ENCODE results near the gene RARA.

RARA gene

GRCh38 chr17:40309031-40309948 lies at the start of gene RARA:
RARA (plus strand) TSS chr17:40309180; CDS start chr17:40331219, 22,039 bp downstream.
- TF ChIP-seq CTCF (IDR thresholded peaks at IDR 0.05; ENCODE audit: insufficient read depth, low read depth, low read length, missing control alignments): no peak
- peak; percentile 69 for DNase-seq (ENCODE audit: low read depth)
- H3K4me3 ChIP-seq (ENCODE audit: low read length): peak within 1 kb of the TSS; percentile 77

- no peak for TF ChIP-seq CTCF (IDR thresholded peaks at IDR 0.05; ENCODE audit: insufficient read depth, low read depth, low read length, missing control alignments)
- no peak overlapping the region for H3K4me3 ChIP-seq (ENCODE audit: low read length)
- DNase-seq (ENCODE audit: low read depth): no peak
These were observed 49.5 kb upstream of the RARA start for GRCh38 chr17:40259505-40259904.

- no peak overlapping the region for H3K4me3 ChIP-seq (ENCODE audit: low read length)
- no peak for TF ChIP-seq CTCF (IDR thresholded peaks at IDR 0.05; ENCODE audit: insufficient read depth, low read depth, low read length, missing control alignments)
- no peak for DNase-seq (ENCODE audit: low read depth)
These were observed 48.5 kb upstream of the RARA start for GRCh38 chr17:40260528-40260927.

- DNase-seq (ENCODE audit: low read depth): no peak
These were observed 44.4 kb upstream of the RARA start for GRCh38 chr17:40264458-40265185.

GRCh38 chr17:40265337-40265736 lies 43.6 kb upstream of the RARA start:
- DNase-seq (ENCODE audit: low read depth): no peak
- no peak for TF ChIP-seq CTCF (IDR thresholded peaks at IDR 0.05; ENCODE audit: insufficient read depth, low read depth, low read length, missing control alignments)
- no peak overlapping the region for H3K4me3 ChIP-seq (ENCODE audit: low read length)

More at GRCh38 chr17:40264458-40265185, 44.4 kb upstream of the RARA start:
- no peak overlapping the region for H3K4me3 ChIP-seq (ENCODE audit: low read length)
- no peak for TF ChIP-seq CTCF (IDR thresholded peaks at IDR 0.05; ENCODE audit: insufficient read depth, low read depth, low read length, missing control alignments)

- no peak overlapping the region for H3K4me3 ChIP-seq (ENCODE audit: low read length)
- TF ChIP-seq CTCF (IDR thresholded peaks at IDR 0.05; ENCODE audit: insufficient read depth, low read depth, low read length, missing control alignments): no peak
- no peak for DNase-seq (ENCODE audit: low read depth)
These were observed 42.1 kb upstream of the RARA start for GRCh38 chr17:40266882-40267281.

Data from epithelial cell of esophagus (primary cell).